ENCODE results near the gene TRANK1. TPM values are rescaled to one million over a fixed set of nuclear protein-coding genes. Genes with fewer than 3 reads are reported as not detected.
"Not testable (repeated sequence)": the region's sequence is repeated elsewhere in the genome, so short reads cannot be mapped to it uniquely, and the experiment has no call there.

TRANK1 gene
- total RNA-seq, 1 experiment from 2014 or later: 1.1 TPM

DNA sequence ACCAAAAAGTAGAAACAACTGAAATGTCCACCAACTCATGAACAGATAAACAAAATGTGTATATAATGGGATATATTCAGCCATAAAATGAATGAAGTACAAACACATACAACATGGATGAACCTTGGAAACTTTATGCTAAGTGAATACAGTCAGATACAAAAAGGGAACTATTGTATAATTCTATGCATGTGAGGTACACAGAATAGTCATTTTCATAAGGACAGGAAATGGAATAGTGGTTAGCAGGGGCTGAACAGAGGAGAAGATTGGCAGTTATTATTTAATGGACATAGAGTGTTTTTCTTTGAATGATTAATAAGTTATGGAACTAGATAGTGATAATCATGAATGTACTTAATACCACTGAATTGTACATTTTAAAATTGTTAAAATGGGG lies 20.0 kb upstream of the TRANK1 start:
- RAD21 ChIA-PET (ENCODE audit: low non-redundant PET in 1 of 2, low total read pairs in 2 of 2, uncharacterized antibody in 2 of 2, unreplicated experiment in 2 of 2): no interaction called here
- H4K20me1 ChIP-seq (ENCODE audit: insufficient read depth): no peaks in the 10 kb centered on the region
- H2AFZ ChIP-seq (ENCODE audit: low read depth, low read length, poor library complexity, severe bottlenecking): no peak overlapping the region
- POLR2A ChIA-PET: no interaction called here
- no peaks in the 10 kb centered on the region for H3K9me2 ChIP-seq (ENCODE audit: insufficient read depth)
- CTCF ChIA-PET: no interaction called here
- no TSS peak for BruUV-seq (replicated peaks)
- no peak overlapping the region for H3K4me2 ChIP-seq (ENCODE audit: low read length)
- no peaks in the 10 kb centered on the region for H3K36me3 ChIP-seq (ENCODE audit: control insufficient read depth in 1 of 2, insufficient read depth in 2 of 2, low read length in 2 of 2)
- DNase-seq (ENCODE audit: low read depth, low spot score): no peak
- no peaks in the 10 kb centered on the region for H3K9me3 ChIP-seq (ENCODE audit: control insufficient read depth in 1 of 2, insufficient read depth in 1 of 2, low read depth in 1 of 2, low read length in 2 of 2)
- no peak overlapping the region for H3K27ac ChIP-seq (ENCODE audit: low read depth, low read length)
- intact Hi-C loops (cut with micrococcal nuclease): no loop called here
- H3K9ac ChIP-seq (ENCODE audit: low read length): no peak overlapping the region
- H3K79me2 ChIP-seq (ENCODE audit: insufficient read depth, low read length): no peaks in the 10 kb centered on the region
- no peak for ATAC-seq
- no peaks in the 10 kb centered on the region for H3K27me3 ChIP-seq (ENCODE audit: insufficient read depth, low read length)
- peaks cover 0 to 10% of the 10 kb centered on the region in 2 experiments; a peak in 3 of 4 replicates for H3K4me1 ChIP-seq (ENCODE audit: control insufficient read depth in 1 of 2, insufficient read depth in 2 of 2, low read length in 2 of 2)
- TF ChIP-seq YY1 (IDR thresholded peaks at IDR 0.05; ENCODE audit: extremely low read depth, insufficient replicate concordance, low read depth, low read length) (no peak), RAD21 (IDR thresholded peaks at IDR 0.05; ENCODE audit: low read depth) (no peak)
- H3K4me3 ChIP-seq (replicated peaks in 1 of 2; ENCODE audit: low read depth in 1 of 2, low read length in 2 of 2): no peak overlapping the region

DNA sequence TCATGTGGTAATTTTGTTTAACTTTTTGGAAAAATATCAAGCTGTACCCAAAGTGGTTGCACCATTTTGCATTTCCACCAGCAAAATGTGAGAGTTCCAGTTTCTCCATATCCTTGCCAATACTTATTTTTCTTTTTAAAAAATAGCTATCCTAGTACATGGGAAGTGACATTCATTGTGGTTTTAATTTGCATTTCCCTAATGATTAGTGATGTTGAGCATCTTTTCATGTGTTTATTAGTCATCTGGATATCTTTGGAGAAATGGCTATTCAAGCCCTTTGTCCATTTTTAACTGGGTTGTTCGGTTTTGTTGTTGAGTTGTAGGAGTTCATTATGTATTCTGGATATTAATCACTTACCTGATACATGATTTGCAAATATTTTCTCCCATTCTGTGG lies 19.5 kb upstream of the TRANK1 start:
- BruUV-seq (replicated peaks): no TSS peak
- no peak overlapping the region for H3K9ac ChIP-seq (ENCODE audit: low read length)
- DNase-seq (ENCODE audit: low read depth, low spot score): no peak
- POLR2A ChIA-PET: no interaction called here
- H3K4me3 ChIP-seq (replicated peaks in 1 of 2; ENCODE audit: low read depth in 1 of 2, low read length in 2 of 2): no peak overlapping the region
- no peaks in the 10 kb centered on the region for H3K79me2 ChIP-seq (ENCODE audit: insufficient read depth, low read length)
- no peaks in the 10 kb centered on the region for H3K9me3 ChIP-seq (ENCODE audit: control insufficient read depth in 1 of 2, insufficient read depth in 1 of 2, low read depth in 1 of 2, low read length in 2 of 2)
- TF ChIP-seq SRF (IDR thresholded peaks at IDR 0.05; ENCODE audit: low read depth) (no peak), CBX3 (IDR thresholded peaks at IDR 0.05; ENCODE audit: low read depth) (no peak), YY1 (IDR thresholded peaks at IDR 0.05; ENCODE audit: extremely low read depth, insufficient replicate concordance, low read depth, low read length) (no peak), POLR2A (IDR thresholded peaks at IDR 0.05; ENCODE audit: borderline replicate concordance, extremely low read depth, insufficient read depth, insufficient read length) (no peak), ZFX (IDR thresholded peaks at IDR 0.05) (no peak), CEBPB (IDR thresholded peaks at IDR 0.05; ENCODE audit: low read depth) (no peak), POLR2AphosphoS5 (IDR thresholded peaks at IDR 0.05; ENCODE audit: low read depth, low read length) (no peak), RAD21 (IDR thresholded peaks at IDR 0.05; ENCODE audit: low read depth) (no peak), TCF7L2 (IDR thresholded peaks at IDR 0.05; ENCODE audit: borderline replicate concordance, extremely low read depth, insufficient read depth, insufficient read length) (no peak), SIN3A (IDR thresholded peaks at IDR 0.05; ENCODE audit: low read depth) (no peak)
- H3K4me2 ChIP-seq (ENCODE audit: low read length): no peak overlapping the region
- H3K36me3 ChIP-seq (ENCODE audit: control insufficient read depth in 1 of 2, insufficient read depth in 2 of 2, low read length in 2 of 2): no peaks in the 10 kb centered on the region
- H2AFZ ChIP-seq (ENCODE audit: low read depth, low read length, poor library complexity, severe bottlenecking): no peak overlapping the region
- H3K27me3 ChIP-seq (ENCODE audit: insufficient read depth, low read length): no peaks in the 10 kb centered on the region
- CTCF ChIA-PET: no interaction called here
- no peaks in the 10 kb centered on the region for H3K9me2 ChIP-seq (ENCODE audit: insufficient read depth)
- no peak for ATAC-seq
- H3K4me1 ChIP-seq (ENCODE audit: control insufficient read depth in 1 of 2, insufficient read depth in 2 of 2, low read length in 2 of 2): peaks cover 0 to 7% of the 10 kb centered on the region in 2 experiments; a peak in 2 of 4 replicates
- H4K20me1 ChIP-seq (ENCODE audit: insufficient read depth): no peaks in the 10 kb centered on the region
- intact Hi-C loops (cut with micrococcal nuclease): no loop called here
- no peak overlapping the region for H3K27ac ChIP-seq (ENCODE audit: low read depth, low read length)
- RAD21 ChIA-PET (ENCODE audit: low non-redundant PET in 1 of 2, low total read pairs in 2 of 2, uncharacterized antibody in 2 of 2, unreplicated experiment in 2 of 2): no interaction called here

DNA sequence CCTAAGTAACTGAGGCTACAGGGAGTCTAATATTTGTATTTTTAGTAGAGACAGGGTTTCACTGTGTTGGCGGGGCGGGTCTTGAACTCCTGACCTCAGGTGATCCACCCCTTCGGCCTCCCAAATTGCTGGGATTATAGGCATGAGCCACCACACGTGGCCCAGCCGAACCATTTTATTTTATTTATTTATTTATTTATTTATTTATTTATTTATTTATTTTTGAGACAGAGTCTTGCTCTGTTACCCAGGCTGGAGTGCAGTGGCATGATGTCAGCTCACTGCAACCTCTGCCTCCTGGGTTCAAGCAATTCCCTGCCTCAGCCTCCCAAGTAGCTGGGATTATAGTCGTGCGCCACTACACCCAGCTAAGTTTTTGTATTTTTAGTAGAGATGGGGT lies 18.2 kb upstream of the TRANK1 start:
- H3K9me3 ChIP-seq (ENCODE audit: control insufficient read depth in 1 of 2, insufficient read depth in 1 of 2, low read depth in 1 of 2, low read length in 2 of 2); H3K9ac ChIP-seq (ENCODE audit: low read length); H3K36me3 ChIP-seq (ENCODE audit: control insufficient read depth in 1 of 2, insufficient read depth in 2 of 2, low read length in 2 of 2); H3K4me2 ChIP-seq (ENCODE audit: low read length); H3K79me2 ChIP-seq (ENCODE audit: insufficient read depth, low read length); H3K9me2 ChIP-seq (ENCODE audit: insufficient read depth); H4K20me1 ChIP-seq (ENCODE audit: insufficient read depth); DNase-seq (ENCODE audit: low read depth, low spot score); CTCF ChIA-PET; H3K27me3 ChIP-seq (ENCODE audit: insufficient read depth, low read length); ATAC-seq; POLR2A ChIA-PET; BruUV-seq (replicated peaks); RAD21 ChIA-PET (ENCODE audit: low non-redundant PET in 1 of 2, low total read pairs in 2 of 2, uncharacterized antibody in 2 of 2, unreplicated experiment in 2 of 2); H3K27ac ChIP-seq (ENCODE audit: low read depth, low read length); H2AFZ ChIP-seq (ENCODE audit: low read depth, low read length, poor library complexity, severe bottlenecking); H3K4me3 ChIP-seq (replicated peaks in 1 of 2; ENCODE audit: low read depth in 1 of 2, low read length in 2 of 2); intact Hi-C loops (cut with micrococcal nuclease): not testable (repeated sequence)
- H3K4me1 ChIP-seq (ENCODE audit: control insufficient read depth in 1 of 2, insufficient read depth in 2 of 2, low read length in 2 of 2): peaks cover 0 to 11% of the 10 kb centered on the region in 2 experiments; a peak in 3 of 4 replicates
